CD4-positive, alpha-beta T cell treated with Interleukin-15 for 1 hour (primary cell): Measurements from ENCODE around the gene GASK1A.

ENCODE experiments used
- DNase-seq: peaks from one replicate; pipeline ENCODE4 v3.0.0-alpha.2; 2020

GASK1A gene

DNA sequence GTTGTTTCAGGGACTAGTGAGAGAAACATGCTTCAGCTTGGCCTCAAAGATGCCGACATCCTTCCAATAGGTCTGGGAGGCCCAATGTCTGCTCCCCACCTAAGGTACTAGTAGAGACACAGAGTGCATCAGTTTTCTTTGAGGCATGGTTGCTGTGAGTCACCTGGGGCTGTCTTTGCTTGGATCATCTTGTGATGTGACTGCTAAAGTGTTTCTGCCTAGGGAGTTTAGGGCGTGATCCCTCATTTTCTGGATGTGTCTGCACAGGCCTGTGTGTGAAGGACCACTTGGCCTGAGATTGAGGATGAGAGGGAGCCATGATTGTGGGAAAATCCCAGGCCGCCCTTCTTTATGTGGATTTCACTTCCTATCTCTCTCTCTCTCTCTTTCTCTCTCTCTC lies 4.8 kb downstream of the GASK1A start:
- DNase-seq, result no peak

DNA sequence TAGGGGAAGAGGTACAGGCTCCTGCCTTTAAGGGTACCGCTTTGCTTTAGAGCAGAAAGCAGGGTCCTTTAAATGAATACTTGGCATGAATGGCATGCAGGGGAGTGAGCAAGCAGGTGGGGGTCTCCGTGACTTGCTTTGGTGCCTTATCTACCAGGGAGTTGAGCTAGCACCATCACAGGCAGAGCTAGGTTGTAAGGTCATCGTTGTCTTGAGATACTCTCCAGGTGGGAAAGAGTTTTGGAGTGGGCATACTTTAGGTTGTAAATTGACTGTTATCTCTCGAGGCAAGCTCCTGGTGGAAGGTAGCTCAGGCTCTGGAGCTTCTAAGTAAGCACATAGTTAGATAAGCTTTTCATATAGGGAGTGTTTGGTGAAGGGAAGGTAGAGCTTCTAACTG lies 5.6 kb downstream of the GASK1A start:
- DNase-seq, result no peak

DNA sequence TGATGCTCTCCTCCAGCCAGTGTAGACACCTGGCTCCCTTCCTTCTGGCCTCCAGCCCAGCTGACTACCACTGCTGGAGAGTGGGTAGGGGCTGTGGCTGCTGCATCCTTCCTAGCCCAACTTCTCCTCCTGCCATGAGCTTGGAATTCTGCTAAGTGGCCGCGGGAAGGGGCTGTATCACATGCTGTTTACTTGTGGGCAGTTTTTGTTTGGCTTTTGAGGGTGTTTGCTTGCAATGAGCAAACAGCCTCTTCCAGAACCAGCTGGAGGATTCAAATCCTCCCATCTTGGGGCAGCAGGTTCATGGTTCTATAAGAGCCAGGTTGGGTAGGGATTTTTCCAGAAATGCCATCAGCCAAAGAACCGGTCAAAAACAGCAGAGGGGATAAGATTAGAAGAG lies 9.0 kb downstream of the GASK1A start:
- DNase-seq, result no peak

DNA sequence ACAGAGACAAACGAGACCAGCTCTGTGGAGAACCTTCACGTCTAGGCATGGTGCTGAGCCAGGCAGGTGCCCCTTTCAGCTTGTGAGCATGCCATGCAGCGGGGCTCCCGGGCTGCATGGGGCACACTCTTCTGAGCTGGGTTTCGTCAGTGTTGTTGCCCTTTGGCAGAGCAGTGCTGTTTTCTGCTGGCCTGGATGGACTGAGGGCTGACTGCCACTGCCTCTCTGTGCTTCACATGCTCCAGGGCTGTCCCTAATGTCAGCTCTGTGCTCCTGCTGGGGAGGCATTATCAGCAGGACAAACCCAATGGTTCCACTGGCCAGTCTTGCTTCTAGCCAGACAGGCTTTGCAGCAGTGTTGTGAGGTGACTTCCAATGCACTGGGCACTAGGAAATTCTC lies 9.5 kb downstream of the GASK1A start:
- DNase-seq, result no peak

DNA sequence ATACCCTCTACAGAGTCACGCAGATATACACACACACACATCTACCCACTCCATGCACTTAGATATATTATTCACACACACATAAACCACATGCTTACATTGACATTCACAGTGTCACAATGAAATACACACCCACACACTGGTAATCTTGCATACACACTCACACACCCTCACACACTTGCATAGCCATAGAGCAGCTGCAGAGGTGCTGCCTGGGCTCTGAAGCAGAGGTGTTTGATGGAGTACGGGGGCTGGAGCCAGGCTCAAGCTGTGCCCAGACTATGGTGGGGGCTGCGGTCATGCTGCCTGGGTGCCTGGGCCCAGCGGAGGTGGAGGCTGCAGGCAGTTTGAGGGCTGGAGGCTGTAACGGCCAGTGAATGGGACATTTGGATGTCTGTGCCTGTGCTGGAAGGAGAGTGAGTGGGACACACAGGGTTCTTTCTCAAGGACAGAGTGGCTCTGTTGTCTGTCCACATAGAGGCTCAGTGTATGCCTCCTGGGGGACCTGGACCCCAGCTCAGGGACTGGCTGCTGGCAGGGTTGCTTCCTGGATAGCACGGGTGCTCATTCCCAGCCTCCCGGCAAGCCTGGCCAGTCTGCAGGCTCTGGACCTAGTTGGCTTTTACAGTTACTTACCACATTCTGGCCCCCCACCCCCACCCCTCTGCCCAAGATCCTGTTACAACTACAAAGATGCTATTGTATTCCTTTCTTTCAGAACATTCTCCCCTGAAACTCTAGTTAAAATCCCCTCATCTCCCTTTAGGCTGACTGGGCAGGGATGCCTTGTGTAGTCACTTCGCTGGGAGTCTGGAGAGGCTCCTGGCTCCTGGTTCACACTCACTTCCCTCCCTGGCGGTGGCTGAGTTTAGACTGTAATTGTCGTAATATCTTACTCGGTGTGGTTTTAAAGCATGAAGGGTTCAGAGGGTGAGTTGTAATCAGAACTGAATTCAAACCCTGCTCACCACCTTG lies 12.5 kb downstream of the GASK1A start:
- no peak for DNase-seq

DNA sequence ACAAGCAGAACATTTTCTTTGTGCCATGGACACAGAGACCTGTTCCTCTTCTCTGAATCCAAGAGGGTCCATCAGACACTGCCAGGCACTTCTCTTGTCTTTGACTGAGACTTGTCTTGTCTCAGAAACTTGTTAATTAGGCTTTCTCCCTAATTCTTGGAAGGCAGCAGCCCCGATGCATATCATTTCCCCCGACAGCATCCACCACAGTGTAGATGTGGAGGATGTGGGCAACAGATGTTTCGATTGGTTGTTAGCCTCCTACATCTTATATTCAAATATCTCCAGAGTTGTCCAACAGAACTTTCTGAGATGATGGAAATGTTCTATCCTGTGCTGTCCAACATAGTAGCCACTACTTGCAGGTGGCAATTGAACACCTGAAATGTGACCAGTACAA lies 15.5 kb downstream of the GASK1A start:
- DNase-seq, result no peak

DNA sequence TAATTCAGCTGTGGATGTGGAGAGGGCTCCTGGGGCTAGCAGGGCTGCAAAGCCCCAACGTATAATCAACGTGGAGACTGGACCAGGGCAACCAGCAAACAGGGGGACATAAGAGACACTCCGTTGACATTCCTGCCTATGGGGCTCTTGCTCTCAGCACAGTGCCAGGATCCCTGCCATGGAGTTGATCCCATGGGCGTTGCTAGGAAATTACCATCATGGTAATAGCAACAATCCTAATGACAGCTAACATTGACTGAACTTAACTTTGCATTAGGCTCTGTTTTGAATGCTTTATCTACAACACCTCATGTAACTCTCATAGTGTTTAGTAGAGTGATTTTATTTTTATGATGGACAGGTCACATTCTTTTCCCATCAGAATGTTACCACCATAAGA lies 16.9 kb downstream of the GASK1A start:
- no peak for DNase-seq

DNA sequence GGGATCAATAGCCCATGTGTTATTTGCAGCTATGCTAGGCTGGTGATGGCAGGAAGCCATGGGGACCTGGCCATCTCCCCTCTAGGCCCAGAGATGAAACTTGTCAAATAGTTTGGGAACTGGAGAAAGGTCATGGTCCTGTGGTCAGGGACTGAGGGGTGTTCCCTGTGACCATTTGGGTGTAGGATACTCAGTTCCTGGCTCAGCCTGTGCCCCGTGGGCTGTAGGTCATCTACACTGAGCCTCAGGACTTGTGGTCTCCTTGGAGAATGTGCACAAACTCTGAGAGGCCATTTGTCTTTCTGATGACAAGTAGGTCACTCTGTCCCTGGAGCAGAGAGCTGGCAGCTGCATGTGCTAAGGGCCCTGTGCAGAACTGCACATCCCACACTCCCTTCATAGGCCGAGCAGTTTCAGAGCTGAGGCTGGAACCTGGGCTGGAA lies 17.5 kb downstream of the GASK1A start:
- no peak for DNase-seq

DNA sequence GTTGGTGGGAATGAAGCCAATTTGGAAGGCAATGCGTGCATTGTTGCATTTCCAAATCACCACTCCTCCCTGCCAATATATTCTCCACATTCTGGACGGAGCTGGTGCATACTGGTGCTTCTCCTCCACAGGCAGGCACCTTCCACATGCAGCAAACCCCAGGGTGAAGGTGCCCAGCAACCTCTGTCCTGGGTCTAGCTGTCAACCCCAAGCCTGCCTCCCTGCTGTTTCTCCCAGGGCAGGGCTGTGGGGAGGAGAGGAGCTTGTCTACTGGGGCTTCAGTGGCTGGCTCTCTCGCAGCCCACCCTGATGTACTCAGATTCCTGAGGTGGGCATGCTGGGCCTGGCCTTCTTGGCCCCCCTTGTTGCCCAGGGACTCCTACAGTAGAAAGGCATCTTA lies 20.1 kb downstream of the GASK1A start:
- DNase-seq, result no peak

DNA sequence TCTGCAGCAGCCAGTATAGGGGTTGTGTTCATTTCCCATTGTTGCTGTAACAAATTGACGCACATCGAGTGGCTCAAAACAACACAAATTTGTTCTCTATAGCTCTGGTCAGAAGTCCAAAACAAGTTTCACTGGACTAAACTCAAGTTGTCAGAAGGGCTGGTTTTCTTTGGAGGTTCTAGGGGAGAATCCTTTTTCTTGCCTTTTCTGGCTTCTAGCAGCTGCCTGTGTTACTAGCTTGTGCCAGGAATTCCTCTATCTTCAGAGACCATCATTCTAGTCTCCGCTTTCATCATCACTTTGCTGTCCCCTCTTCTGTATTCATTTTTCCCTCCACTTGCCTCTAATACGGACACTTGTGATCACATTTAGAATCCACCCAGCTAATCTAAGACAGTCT lies 20.5 kb downstream of the GASK1A start:
- no peak for DNase-seq

DNA sequence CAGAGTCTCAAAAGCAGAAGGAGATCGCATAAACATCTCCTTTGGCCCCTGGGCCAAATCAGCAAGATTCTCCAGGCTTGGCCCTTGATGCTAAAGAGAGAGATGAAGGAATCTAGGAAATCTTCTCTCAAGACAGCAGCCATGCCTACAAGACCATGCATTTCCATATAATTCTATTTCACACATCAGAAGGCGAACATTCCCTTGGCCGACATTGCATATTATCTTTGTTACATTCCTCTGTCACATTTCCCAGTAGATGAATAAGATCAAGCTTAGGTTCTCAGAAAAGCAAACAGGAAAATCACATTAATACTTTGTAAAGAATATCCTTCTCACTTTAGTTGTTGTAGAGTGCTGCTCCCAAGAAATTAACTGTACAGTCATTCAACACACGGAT lies 21.3 kb downstream of the GASK1A start:
- DNase-seq, result no peak

DNA sequence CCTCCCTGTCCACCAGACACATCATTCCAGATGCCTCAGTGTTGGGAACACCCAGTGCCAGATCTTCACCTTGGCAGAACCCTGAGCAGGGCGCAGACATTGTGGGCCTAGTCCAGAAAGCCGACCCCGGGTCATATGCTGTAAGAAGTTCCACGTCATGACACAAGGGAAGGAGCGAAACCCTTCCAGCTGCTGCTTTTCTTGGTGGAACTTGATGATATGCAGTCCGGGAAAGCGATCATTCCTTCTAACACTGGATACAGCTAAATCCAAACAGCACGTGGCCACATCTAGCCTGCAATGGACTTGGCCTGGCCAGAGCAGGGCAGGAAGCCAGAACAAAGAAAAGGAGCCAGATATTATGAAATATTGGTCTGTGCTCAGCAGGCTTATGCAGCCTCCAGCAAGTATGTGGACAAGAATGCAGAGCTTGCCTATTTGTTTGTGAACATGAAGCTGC lies 22.0 kb downstream of the GASK1A start:
- no peak for DNase-seq

DNA sequence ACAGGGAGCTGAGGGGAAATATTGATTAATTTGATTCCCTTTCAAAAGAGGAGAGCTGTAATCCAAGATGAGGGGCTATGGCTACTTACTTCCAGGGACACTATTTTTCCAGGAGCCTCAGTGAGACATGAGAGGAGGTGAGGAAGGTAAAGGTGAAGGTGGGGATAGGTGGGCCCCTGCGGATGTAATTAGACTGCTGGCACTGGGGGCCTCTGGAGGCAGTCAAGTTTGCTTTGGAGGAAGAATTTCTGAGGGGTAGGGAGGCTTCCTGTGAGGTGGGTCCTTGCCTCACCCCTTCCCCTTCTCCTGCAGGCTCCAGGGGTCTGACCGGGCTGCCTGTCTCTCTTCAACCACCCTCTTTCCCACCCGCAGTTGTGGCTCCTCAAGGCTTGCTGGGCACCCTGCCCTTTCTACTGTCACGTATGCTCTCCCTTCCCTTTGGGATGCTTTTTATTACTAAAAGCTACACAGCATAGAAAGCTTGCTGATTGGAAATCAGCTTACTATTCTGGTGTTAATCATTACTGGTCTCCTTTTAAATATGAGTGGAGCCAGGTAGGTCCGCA lies 22.5 kb downstream of the GASK1A start:
- DNase-seq, result no peak

DNA sequence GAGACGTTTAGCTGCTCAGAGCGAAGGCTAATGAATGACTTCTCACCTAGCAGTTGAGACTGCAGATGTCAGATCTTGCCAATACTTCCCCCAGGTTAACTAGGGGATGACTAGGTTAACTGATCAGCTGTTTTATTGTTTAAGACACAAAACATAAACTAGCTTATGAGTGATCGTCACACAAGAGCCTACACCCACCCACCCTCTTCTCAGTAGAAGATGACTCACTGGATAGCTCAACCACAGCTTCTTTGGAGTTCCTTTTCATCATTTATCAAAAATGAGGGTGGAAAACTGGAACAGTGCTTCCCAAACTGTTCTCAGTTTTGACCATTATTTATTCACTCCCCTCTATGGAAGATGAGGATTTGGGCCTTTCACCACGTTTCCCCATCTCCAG lies 25.2 kb downstream of the GASK1A start:
- no peak for DNase-seq

DNA sequence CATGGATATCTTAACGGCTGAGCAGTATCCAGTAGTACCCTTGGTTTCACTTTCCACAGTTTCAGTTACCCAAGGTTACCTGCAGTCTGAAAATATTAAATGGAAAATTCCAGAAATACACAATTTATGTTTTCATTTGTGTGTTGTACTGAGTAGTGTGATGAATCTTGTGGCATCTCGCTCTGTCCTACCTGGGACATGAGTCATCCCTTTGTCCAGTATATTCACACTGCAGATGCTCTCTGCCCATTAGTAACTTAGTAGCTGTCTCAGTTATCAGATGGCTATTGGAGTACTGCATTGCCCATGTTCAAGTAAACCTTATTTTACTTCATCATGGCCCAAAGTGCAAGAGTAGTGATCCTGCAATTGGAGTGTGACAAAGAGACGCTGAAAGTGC lies 26.1 kb downstream of the GASK1A start:
- DNase-seq, result no peak

DNA sequence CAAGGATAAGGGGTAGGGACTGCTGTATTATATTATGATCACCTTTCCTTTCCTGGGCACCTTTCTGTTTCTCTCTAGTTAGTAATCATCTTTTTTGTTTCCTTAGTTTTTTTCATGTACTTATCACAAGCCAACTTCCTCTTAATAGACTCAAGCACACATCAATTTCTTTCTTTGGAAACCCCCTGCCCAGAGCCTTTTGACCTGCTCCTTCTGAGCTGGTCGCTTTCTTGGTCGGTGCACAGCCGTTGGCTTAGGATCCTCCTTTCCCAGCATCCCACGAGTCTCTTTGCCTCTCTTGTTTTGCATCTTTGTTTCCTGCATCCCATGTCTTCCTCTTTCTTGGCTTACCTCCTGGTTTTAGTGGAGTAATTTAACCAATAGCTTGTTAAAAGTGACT lies 26.9 kb downstream of the GASK1A start:
- DNase-seq, result no peak

DNA sequence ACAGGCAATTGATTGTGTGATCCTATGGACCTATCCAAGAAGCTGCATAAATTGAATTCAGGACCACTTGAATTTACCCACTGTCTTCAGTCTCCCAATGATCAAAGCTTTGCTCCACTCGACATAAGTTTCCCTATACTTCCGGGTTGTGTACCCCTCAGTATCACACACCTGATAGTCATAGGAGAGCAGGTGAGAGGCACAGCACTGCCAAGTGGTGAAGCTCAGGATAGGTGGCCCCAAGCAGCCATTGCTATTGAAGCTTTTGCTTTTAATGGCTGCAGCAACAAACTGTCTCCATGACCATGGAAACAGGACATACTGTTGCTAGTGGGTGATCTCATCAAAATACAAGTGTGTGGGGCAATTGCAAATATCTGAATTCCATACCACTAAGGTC lies 27.7 kb downstream of the GASK1A start:
- no peak for DNase-seq

DNA sequence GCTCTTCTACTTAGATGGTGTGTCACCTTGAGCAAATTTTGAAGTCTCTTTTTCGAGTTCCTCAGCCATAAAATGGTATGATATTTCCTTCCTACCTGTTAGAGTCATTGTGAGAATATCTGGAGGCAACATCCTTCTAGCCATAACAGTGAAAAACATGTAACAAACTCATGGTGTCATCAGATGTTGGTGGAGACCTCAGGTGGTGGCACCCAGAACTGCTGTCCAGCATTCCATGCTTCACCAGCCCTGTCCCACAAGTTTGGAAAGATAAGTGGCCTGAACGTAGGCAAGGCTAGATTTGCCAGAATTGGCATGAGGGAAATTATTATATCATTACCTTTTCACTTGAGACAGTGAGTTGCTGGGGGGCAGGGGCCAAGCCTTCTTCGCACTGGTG lies 30.4 kb downstream of the GASK1A start:
- no peak for DNase-seq

DNA sequence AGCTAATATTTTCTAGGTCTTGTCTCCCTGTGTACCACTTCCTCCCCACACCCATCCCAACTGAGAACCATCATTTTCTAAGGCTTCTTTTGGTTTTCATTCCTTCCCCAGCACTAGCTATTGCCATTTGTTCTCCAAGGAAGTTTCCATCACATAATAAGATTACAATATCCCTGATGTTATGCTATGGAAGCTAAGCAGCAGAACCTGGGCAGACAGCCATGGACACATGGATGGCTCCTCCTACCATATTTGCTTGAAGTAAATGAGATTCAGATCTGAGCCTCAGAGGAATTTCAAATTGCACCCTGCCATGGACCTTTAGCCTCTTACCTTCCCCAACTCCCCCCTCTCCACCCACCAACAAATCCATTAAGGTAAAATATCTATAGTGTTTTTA lies 31.5 kb downstream of the GASK1A start:
- no peak for DNase-seq

DNA sequence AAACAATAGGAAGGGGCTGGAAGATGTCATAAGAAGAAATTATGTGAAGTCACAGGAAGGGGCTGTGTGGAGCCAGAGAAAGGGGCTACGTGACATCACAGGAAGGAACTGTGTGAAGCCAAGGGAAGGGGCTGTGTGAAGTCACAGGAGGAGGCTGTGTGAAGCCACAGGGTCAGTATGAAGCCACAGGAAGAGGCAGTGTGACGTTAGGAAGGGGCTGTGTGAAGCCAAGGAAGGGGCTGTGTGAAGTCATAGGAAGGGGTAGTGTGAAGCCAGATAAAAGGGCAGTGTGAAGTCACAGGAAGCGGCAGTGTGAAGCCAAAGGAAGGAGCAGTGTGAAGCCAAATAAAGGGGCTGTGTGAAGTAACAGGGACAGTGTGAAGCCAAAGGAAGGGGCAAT lies 32.5 kb downstream of the GASK1A start:
- DNase-seq, result peak; percentile 30

DNA sequence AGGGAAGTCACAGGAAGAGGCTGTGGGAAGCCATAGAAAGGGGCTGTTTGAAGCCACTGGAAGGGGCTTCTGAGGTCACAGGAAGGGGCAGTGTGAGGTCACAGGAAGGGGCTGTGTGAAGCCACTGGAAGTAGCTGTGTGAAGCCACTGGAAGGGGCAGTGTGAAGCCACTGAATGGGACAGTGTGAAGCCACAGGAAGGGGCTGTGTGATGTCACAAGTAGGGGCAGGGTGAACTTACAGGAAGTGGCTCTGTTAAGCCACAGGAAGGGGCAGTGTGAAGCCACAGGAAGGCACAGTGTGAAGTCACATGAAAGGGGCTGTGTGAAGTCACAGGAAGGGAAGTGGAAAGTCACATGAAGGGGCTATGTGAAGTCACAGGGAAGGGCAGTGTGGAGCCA lies 33.1 kb downstream of the GASK1A start:
- DNase-seq, result no peak

DNA sequence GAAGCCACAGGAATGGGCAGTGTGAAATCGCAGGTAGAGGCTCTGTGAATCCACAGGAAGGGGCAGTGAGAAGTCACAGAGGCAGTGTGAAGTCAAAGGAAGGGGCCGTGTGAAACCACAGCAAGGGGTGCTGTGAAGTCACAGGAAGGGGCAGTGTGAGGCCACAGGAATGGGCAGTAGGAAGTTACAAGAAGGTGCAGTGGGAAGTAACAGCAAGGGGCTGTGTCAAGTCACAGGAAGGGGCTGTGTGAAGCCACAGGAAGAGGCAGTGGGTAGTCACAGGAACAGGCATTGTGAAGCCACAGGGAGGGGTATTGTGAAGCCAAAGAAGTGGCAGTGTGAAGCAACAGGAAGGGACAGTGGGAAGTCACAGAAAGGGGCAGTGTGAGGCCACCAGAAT lies 34.1 kb downstream of the GASK1A start:
- no peak for DNase-seq

DNA sequence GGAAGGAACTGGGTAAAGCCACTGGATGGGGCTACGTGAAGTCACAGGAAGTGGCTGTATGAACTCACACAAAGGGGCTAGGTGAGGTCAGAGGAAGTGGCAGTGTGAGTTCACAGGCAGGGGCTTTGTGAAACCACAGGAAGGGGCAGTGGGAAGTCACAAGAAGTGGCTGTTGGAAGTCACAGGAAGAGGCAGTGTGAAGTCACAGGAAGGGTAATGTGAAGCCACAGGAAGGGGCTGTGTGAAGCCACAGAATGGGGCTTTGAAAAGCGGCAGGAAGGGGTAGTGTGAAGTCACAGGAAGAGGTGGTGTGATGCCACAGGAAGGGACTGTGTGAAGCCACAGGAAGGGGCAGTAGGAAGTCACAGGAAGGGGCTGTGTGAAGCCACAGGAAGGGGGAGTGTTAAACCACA lies 34.6 kb downstream of the GASK1A start:
- DNase-seq, result peak; percentile 37

DNA sequence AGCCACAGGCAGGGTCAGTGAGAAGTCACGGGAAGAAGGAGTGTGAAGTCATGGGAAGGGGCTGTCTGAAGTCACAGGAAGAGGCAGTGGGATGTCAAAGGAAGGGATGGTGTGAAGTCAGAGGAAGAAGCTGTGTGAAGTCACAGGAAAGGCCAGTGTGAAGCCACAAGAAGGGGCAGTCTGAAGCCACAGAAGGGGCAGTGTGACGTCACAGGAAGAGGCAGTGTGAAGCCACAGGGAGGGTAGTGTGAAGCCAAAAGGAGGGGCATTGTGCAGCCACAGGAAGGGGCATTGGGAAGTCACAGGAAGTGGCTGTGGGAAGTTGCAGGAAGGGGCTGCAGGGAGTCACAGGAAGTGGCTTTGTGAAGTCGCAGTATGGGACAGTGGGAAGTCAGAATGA lies 35.1 kb downstream of the GASK1A start:
- no peak for DNase-seq

DNA sequence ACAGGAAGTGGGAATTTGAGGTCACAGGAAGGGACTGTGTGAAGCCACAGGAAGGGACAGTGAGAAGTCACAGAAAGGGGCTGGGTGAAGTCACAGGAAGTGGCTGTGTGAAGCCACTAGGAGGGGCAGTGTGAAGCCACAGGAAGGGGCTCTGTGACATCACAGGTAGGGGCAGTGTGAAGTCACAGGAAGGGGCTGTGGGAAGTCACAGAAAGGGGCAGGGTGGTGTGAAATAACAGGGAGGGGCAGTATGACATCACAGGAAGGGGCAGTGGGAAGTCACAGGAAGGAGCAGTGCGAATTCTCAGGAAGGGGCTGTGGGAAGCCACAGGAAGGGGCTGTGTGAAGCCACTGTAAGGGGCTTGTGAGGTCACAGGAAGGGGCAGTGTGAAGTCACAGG lies 35.8 kb downstream of the GASK1A start:
- DNase-seq, result no peak
